GM12891 (cell line): ENCODE measurements around the gene FAM200B.

Experiments used
- PAX5 ChIP-seq: IDR thresholded peaks from 2 replicates; pipeline ENCODE4 v1.6.1; 2011; ENCODE audit warnings: low read length, moderate library complexity, mild to moderate bottlenecking; ENCODE audit not compliant: insufficient read depth, severe bottlenecking
- POLR2A ChIP-seq: IDR thresholded peaks from 2 replicates; pipeline ENCODE4 v1.6.1; 2011; ENCODE audit warnings: low read depth, low read length, control low read depth
- POLR2AphosphoS5 ChIP-seq: IDR thresholded peaks from 2 replicates; pipeline ENCODE4 v1.6.1; 2011; ENCODE audit warnings: low read depth, low read length, control low read depth
- TAF1 ChIP-seq: IDR thresholded peaks from 2 replicates; pipeline ENCODE4 v1.6.1; 2011; ENCODE audit warnings: low read depth, low read length, control low read depth

DNA sequence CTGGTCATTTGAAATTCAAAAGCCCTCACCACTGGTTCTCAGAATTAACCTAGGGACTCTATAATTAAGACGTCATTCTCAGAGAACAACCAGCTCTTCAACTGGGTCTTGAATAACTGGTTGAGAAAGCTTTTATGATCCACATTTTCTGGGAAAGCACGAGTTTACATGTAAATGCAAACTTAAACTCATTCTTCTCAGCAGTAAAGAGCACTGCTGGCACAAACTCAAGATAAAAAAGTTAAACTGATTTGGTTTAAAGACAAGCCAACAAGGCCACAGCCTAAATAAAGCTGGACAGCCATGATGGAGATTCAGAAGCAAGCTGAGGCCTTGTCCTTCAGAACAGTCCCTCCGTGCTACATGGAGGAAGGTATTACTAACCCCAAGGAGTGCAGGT, 34.5 kb downstream of the FAM200B start:
- TF ChIP-seq POLR2AphosphoS5 (no peak), TAF1 (no peak), POLR2A (no peak), PAX5 (no peak)
